Body of pancreas (tissue), 4 donors: ENCODE results near the gene INTS13.
A peak's percentile ranks its signal among the peaks of the same experiment; 100 is the strongest.

Experiments used
- CTCF ChIP-seq, 7 experiments: fragments of 450-650 bp in 4 of 7; fragments of 200-600 bp in 3 of 7; sonication (generic) in 3 of 7; IDR thresholded peaks; one replicate each; pipeline ENCODE4 v1.5.1; 2016 to 2019; ENCODE audit warnings: antibody characterized with exemption in 7 of 7
- POLR2A ChIP-seq, 3 donors: fragments of 450-650 bp; IDR thresholded peaks; one replicate each; pipeline ENCODE4 v1.6.1; 2016; ENCODE audit warnings: antibody characterized with exemption in 3 of 3, mild to moderate bottlenecking in 2 of 3

- TF ChIP-seq CTCF (IDR thresholded peaks at IDR 0.05) (no peak), POLR2A (IDR thresholded peaks at IDR 0.05) (peak in 2 of 3 donors; percentile 28)
Measured at GRCh38 chr12:26878661-26879119, 59.1 kb downstream of the INTS13 start.
